Medulla oblongata (tissue), 1 donor: ENCODE results near the gene ZC3H10.
A peak's percentile ranks its signal among the peaks of the same experiment; 100 is the strongest.
"Not testable (repeated sequence)": the region's sequence is repeated elsewhere in the genome, so short reads cannot be mapped to it uniquely, and the experiment has no call there.

Experiments used
- DNase-seq: peaks from one replicate; pipeline ENCODE4 v3.0.0-alpha.2; 2015; ENCODE audit errors: extremely low spot score

ZC3H10 gene

DNA sequence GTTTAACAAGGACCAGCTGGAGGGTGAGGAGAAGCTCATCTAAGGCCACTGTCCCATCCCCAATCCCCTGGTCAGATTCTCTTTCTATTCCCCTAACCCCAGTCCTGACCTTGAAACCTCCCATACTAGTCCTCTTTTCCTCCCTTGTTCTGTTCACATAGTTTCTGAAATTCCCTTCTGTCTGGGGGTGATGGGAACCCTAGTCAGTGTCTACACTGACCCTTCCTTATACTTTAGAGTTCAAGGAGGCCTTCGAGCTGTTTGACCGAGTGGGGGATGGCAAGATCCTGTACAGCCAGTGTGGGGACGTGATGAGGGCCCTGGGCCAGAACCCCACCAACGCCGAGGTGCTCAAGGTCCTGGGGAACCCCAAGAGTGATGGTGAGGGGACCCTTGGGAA lies 36.8 kb downstream of the ZC3H10 start:
- no peak for DNase-seq

GRCh38 chr12:56155256-56155845 lies 37.3 kb downstream of the ZC3H10 start:
- no peak for DNase-seq

GRCh38 chr12:56156464-56157200 lies 38.6 kb downstream of the ZC3H10 start:
- not testable (repeated sequence) for DNase-seq

GRCh38 chr12:56157201-56158028 lies 39.3 kb downstream of the ZC3H10 start:
- peak; percentile 66 for DNase-seq

DNA sequence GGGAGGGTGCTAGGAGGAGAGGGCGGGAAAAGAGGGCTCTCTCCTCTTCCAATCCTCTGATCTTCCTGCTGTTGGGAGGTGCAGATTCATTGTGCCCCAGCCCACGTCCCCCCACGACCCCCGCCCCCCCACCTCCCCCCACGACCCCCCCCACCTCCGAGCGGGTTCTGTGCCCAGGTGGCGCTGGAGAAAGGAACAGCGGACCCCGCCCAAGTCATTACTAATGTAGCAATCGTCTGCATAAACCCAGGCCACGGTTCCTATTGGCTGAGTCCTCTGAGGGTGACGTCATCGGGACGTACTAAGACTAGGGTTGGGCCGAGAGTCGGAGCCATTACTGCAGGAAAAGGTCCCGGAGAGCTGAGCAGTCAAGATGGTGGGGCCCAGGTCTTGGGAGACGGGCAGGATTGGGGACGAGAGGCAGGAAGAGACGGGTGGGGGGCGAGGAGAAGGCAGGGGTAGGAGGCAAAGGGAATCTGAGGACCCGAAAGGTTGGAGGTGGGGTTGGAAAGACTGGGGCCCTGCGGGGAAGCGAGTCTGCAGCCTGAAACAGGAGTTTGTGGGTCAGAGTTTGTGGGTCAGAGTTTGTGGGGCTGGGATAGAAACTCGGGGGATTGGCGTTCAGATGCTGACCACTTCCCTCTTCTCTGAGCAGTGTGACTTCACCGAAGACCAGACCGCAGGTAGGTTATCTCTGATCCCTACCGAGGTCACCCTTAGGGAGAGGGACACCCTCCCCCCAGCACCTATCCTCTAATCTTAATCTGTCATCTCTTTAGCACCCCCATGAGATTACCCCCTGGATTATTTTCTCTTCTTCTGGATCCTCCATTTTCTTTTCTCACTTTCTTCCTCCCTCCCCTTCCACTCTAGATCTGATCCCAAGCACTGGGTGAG lies 40.2 kb downstream of the ZC3H10 start, which contains the start of gene MYL6:
Gene MYL6, plus strand, starts transcription at position 331 of the 897 bp plus-strand sequence. Its CDS starts 43 bp downstream, at position 374.
- peak; percentile 99 for DNase-seq

GRCh38 chr12:56158926-56159461 lies 40.9 kb downstream of the ZC3H10 start:
- DNase-seq = peak; percentile 62

DNA sequence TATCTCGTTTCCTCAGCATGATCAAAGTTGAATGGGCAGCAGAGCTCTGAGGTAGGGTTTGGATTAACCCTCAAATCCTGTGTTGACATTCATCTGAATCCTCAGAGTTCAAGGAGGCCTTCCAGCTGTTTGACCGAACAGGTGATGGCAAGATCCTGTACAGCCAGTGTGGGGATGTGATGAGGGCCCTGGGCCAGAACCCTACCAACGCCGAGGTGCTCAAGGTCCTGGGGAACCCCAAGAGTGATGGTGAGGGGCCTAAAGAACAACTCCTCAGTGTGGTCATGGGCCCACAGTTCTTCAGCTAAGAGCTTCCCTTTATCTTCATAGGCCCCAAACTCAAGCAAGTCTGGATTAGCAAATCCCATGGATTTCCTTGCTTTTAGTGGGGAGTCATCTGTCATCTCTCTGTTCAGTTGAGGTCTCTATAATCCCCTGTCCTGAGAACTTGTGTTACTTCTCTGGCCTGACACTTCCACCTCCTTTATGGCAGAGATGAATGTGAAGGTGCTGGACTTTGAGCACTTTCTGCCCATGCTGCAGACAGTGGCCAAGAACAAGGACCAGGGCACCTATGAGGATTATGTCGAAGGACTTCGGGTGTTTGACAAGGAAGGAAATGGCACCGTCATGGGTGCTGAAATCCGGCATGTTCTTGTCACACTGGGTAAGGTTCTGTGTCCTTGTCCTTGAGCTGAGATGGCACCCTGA lies 41.6 kb downstream of the ZC3H10 start:
- no peak for DNase-seq

DNA sequence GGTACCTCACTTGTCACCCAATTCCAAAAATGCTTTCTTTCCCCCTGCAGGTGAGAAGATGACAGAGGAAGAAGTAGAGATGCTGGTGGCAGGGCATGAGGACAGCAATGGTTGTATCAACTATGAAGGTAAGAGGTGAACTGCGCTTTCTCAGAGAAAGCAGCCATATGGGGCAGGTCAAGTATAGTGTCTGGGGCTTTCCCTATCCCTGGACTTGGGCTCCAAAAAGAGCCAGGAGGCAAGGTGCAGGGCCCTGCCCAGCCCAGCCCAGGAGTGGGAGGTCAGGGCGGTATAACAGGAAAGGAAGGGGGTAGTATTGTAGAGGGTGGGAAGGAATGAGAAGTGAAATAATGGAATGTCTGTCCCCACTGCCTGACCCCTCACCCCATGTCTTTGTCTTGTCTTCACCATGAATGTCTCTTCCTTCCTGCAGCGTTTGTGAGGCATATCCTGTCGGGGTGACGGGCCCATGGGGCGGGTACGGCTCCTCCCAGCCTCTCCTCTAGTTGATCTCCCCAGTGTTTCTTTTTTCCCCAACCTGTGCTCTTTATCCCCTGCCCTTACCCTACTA lies 42.2 kb downstream of the ZC3H10 start:
- no peak for DNase-seq

GRCh38 chr12:56160894-56161689 lies 43.0 kb downstream of the ZC3H10 start:
- no peak for DNase-seq

GRCh38 chr12:56161690-56162351 lies 43.8 kb downstream of the ZC3H10 start:
- DNase-seq = no peak

- DNase-seq = no peak
Observed at GRCh38 chr12:56162468-56163290, 44.6 kb downstream of the ZC3H10 start.

DNA sequence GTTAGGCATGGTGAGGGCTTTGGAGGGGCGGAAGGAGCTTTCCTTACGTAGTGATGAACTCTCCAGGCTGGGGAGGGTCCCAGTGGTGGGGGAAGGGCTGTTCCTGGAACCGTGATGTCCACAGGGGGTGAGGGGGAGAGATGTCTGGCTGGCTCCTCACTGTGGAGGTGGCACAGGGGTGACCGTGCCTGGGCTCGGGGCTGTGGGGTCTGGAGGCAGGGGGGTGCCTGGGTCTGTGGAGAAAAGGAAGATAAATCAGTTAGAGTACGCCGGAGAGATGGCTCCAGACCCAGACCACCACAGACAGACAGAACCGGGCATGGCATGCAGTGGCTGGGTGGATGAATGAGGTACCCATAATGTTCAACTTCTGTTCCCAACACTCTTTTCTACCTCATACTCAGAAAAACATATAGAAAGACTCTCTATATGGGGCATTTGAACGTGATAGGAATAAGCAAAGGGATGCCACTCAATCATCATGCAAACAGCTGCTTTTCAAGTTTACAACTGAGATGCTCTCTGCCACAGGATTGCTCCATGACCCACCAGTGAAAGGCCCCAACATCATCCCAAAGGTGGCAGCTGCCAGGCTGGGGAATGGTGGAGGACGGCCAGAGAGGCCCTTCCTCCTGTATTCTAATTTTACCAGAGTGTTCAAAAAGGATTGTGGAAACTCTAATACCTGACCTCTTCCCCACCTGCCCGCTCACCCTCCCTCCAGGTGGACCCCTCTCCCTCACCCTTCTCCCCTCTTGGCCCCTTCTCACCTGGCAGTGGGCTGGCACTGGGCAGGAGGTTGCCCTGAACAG lies 45.7 kb downstream of the ZC3H10 start:
- DNase-seq = no peak

- DNase-seq = no peak
Observed at GRCh38 chr12:56164345-56164729, 46.3 kb downstream of the ZC3H10 start.

DNA sequence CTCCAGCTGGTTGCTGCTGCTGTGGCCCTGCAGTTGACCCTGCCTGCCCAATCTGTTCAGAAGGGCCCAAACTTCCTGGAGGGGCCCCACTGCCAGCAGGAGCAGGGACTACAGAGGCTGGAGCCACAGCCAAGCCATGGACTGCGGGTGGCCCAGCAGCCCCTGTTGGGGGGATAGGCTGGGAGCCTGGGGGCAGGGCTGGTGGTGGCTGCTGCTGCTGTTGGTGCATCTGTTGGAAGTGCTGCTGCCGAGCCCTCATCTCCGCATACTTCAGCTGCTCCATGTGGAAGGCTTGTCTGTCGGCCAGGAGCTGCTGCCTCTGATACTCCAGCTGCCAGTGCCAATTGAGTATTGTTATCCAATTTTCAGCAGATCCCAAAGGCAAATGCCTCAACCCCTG lies 47.3 kb downstream of the ZC3H10 start:
- DNase-seq = no peak

GRCh38 chr12:56169229-56169759 lies 51.2 kb downstream of the ZC3H10 start:
- no peak for DNase-seq

DNA sequence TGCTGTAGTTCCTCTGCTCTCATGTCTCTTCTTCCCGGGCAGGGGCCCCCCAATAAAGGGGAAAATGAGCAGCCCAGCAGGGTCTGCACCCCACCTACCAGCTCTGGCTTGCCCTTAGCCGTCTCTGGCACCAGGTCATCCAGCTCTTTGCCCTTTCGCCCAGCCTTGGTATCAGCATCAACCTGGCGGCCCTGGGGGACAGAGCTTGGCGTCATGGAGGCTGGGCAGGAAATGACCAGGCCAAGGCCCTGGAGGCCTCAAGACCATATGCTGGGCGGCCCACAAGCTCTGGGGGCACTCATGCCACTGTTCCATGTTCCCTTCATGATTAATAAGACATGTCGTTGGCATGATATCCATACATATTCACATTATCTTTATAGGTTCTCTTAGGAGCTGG lies 54.8 kb downstream of the ZC3H10 start:
- no peak for DNase-seq
